SK-N-MC (cell line): ENCODE measurements around the gene RNF112.
A peak's percentile ranks its signal among the peaks of the same experiment; 100 is the strongest.

Experiments used
- DNase-seq: peaks from one replicate; pipeline ENCODE4 v3.0.0-alpha.2; 2011; ENCODE audit warnings: low read depth, low spot score
- H3K27ac ChIP-seq: fragments of 200-600 bp; sonication (generic); 2 replicates; pipeline ENCODE4 v1.5.1; 2016; ENCODE audit warnings: mixed run types
- H3K36me3 ChIP-seq: fragments of 200-600 bp; sonication (generic); 2 replicates; pipeline ENCODE4 v1.6.1; 2017; ENCODE audit warnings: antibody characterized with exemption, low read length, mixed read lengths; ENCODE audit not compliant: insufficient read depth
- H3K4me3 ChIP-seq: fragments of 200-600 bp; sonication (generic); 2 replicates; pipeline ENCODE4 v1.5.1; 2016
- H3K9ac ChIP-seq: fragments of 200-600 bp; sonication (generic); 2 replicates; pipeline ENCODE4 v1.8.0; 2017; ENCODE audit warnings: mixed run types, mixed read lengths; ENCODE audit not compliant: insufficient read length
- H3K9me3 ChIP-seq: fragments of 200-600 bp; sonication (generic); 2 replicates; pipeline ENCODE4 v1.6.1; 2017; ENCODE audit warnings: low read depth, mild to moderate bottlenecking, antibody characterized with exemption, low read length, moderate library complexity, mixed read lengths
- EZH2 ChIP-seq: fragments of 200-600 bp; sonication (generic); IDR thresholded peaks from one replicate; pipeline ENCODE4 v1.6.1; 2017; ENCODE audit warnings: antibody characterized with exemption
- FOXP2 ChIP-seq: optimal IDR thresholded peaks from 2 replicates; pipeline ENCODE3; 2011; ENCODE audit warnings: mild to moderate bottlenecking, moderate library complexity; ENCODE audit not compliant: insufficient read depth; ENCODE audit errors: extremely low read length, control extremely low read depth
- POLR2AphosphoS5 ChIP-seq: IDR thresholded peaks from 2 replicates; pipeline ENCODE4 v1.6.1; 2012; ENCODE audit warnings: mild to moderate bottlenecking, low read depth, low read length, borderline replicate concordance

RNF112 gene

GRCh38 chr17:19379361-19380065 is 31.5 kb upstream of the RNF112 start:
- Histone ChIP-seq H3K27ac (0 out of 2 replicates have a peak overlapping the region, but pooled peaks have one; percentile 14), H3K36me3 (peaks cover 40% of the 10 kb centered on the region), H3K9me3 (no peaks in the 10 kb centered on the region), H3K9ac (peak overlapping the region; percentile 85), H3K4me3 (peak overlapping the region; percentile 95)
- TF ChIP-seq POLR2AphosphoS5 (no peak; the same call in 1 of the 2 replicates), EZH2 (no peak), FOXP2 (no peak)
- no peak for DNase-seq

GRCh38 chr17:19380481-19381301 is 30.3 kb upstream of the RNF112 start:
- H3K36me3 ChIP-seq, result peaks cover 50% of the 10 kb centered on the region
- no peaks in the 10 kb centered on the region for H3K9me3 ChIP-seq
- H3K27ac ChIP-seq, result 0 out of 2 replicates have a peak overlapping the region, but pooled peaks have one; percentile 14
- H3K4me3 ChIP-seq, result no peak overlapping the region
- no peak for DNase-seq
- TF ChIP-seq EZH2 (no peak), POLR2AphosphoS5 (no peak), FOXP2 (no peak)
- no peak overlapping the region for H3K9ac ChIP-seq

GRCh38 chr17:19381361-19381740 is 29.7 kb upstream of the RNF112 start:
- no peak for DNase-seq
- Histone ChIP-seq H3K27ac (no peak overlapping the region), H3K4me3 (no peak overlapping the region), H3K36me3 (peaks cover 56% of the 10 kb centered on the region), H3K9ac (no peak overlapping the region), H3K9me3 (no peaks in the 10 kb centered on the region)
- no peak for TF ChIP-seq POLR2AphosphoS5
- no peak for TF ChIP-seq EZH2
- TF ChIP-seq FOXP2, result no peak

GRCh38 chr17:19381741-19382444 is 29.1 kb upstream of the RNF112 start:
- peak overlapping the region; percentile 71 for H3K27ac ChIP-seq
- peaks cover 58% of the 10 kb centered on the region for H3K36me3 ChIP-seq
- H3K9me3 ChIP-seq, result no peaks in the 10 kb centered on the region
- TF ChIP-seq FOXP2 (no peak), POLR2AphosphoS5 (no peak), EZH2 (no peak)
- no peak for DNase-seq
- H3K9ac ChIP-seq, result no peak overlapping the region
- no peak overlapping the region for H3K4me3 ChIP-seq

GRCh38 chr17:19382531-19383444 is 28.2 kb upstream of the RNF112 start:
- H3K27ac ChIP-seq, result peak overlapping the region; percentile 94; the same call in 1 of the 2 replicates
- no peak overlapping the region for H3K4me3 ChIP-seq
- H3K9me3 ChIP-seq, result no peaks in the 10 kb centered on the region
- H3K9ac ChIP-seq, result no peak overlapping the region
- DNase-seq, result no peak
- H3K36me3 ChIP-seq, result peaks cover 58% of the 10 kb centered on the region
- TF ChIP-seq FOXP2 (peak; percentile 8), EZH2 (no peak), POLR2AphosphoS5 (no peak; the same call in none of the 2 replicates)

GRCh38 chr17:19383681-19384470 is 27.2 kb upstream of the RNF112 start:
- H3K4me3 ChIP-seq, result peak overlapping the region; percentile 84
- peak overlapping the region; percentile 37 for H3K9ac ChIP-seq
- peak overlapping the region; percentile 94 for H3K27ac ChIP-seq
- DNase-seq, result no peak
- TF ChIP-seq EZH2 (no peak), POLR2AphosphoS5 (no peak), FOXP2 (no peak)
- H3K36me3 ChIP-seq, result peaks cover 58% of the 10 kb centered on the region
- no peaks in the 10 kb centered on the region for H3K9me3 ChIP-seq

GRCh38 chr17:19384723-19385391 is 26.2 kb upstream of the RNF112 start:
- Histone ChIP-seq H3K27ac (peak overlapping the region; percentile 94), H3K9ac (peak overlapping the region; percentile 37), H3K9me3 (no peaks in the 10 kb centered on the region), H3K4me3 (peak overlapping the region; percentile 84), H3K36me3 (peaks cover 53% of the 10 kb centered on the region)
- peak; percentile 44 for DNase-seq
- TF ChIP-seq FOXP2 (no peak), POLR2AphosphoS5 (peak; percentile 56)
